ENCODE measurements around the gene LRMDA.
"Not testable (repeated sequence)": the region's sequence is repeated elsewhere in the genome, so short reads cannot be mapped to it uniquely, and the experiment has no call there.

LRMDA gene

GRCh38 chr10:76509446-76509845, 1078.0 kb downstream of the LRMDA start:
- DNase-seq (ENCODE audit: low spot score): peak; percentile 35

- peak; percentile 8 for DNase-seq (ENCODE audit: low spot score)
These were observed 1082.9 kb downstream of the LRMDA start for GRCh38 chr10:76514321-76514720.

DNA sequence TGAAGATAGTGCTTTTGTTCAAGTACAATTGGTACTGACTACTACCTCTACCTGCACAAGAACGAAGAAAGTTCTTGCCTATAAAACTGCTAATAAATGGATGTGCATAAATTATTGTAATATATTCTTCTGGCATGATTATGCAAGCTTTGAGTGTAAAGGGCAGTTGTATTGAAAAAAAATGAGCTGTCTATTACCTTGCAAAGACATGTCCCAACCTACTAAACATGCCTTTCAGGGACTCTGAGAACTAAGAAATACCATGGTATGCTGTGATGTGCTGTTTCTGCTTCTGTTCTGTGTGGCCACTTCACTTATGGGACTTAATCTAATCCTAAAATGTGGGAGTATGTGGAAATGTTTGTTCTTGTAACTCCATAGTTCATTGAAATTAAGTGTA, 1083.4 kb downstream of the LRMDA start:
- DNase-seq (ENCODE audit: low spot score): no peak

GRCh38 chr10:76522547-76522946, 1091.1 kb downstream of the LRMDA start:
- no peak for DNase-seq (ENCODE audit: low spot score)

DNA sequence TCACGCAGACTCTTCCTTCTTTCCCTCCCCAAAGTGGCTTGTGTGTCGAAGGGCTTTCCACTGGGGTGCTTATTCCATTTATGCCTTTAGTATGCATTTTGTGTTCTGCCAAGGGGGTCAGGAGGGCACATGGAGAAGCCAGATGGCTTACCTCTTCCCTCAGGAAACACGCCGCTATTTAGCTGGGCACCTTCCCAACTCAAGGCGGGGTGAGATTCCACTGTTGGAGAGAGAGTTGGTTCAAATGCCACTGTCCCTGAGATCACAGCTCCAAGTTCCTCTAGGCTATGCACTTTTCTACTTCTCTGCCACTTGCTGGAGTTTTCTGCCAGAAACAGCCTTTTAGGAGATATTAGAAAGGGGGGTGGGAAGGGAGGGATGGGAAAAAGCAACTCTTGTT, 1091.8 kb downstream of the LRMDA start:
- no peak for DNase-seq (ENCODE audit: low spot score)

GRCh38 chr10:76523791-76524351, 1092.4 kb downstream of the LRMDA start:
- DNase-seq (ENCODE audit: low spot score): no peak

GRCh38 chr10:76526833-76527232, 1095.4 kb downstream of the LRMDA start:
- not testable (repeated sequence) for DNase-seq (ENCODE audit: low spot score)

DNA sequence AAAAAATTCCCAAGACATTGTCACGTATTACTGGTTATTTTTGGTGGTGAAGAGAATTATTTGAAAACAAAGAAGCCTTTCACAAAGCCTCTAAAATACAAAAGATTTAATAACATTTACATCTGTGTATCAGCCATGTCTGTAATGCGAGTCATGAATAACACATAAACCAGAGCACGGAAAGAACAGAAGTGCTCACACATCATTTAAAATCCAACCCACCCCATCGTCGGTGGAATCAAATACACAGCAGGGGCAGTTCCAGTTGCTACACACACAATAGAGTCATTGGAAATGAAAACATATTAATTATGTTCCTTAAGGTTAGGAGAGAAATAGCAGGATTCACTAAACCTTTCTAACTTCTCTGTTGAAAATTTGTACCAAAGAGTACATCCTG, 1108.9 kb downstream of the LRMDA start:
- no peak for DNase-seq (ENCODE audit: low spot score)

GRCh38 chr10:76540786-76541185, 1109.4 kb downstream of the LRMDA start:
- no peak for DNase-seq (ENCODE audit: low spot score)

- DNase-seq (ENCODE audit: low spot score): no peak
These were observed 1110.4 kb downstream of the LRMDA start for GRCh38 chr10:76541852-76542251.

DNA sequence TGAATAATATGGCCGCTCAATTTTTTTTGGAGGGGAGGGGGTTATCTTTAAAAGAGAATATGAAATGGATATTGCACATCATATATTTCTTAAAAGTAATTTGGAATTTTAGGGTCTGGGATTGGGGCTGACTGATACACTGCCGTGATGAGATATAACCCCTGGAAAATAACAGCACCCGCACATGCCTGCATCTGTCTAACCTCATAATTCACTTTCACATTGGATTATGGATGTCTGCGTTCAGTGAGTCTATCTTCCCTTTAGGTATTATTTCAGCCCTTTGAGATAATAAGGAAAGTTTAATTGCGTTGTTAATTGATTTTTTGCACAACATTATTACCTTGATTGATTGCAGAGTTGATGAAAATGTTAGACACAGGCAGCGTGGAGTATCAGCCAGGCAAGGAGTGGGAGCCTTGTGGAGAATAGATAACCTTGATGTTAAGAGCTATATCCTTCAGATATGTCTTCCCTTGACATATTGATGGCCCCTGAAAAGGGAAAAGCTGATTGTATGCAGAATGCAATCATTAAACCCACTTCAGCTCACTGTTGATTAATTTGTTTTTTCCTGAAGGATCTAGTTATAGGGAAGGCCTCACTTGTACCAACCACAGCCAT, 1111.0 kb downstream of the LRMDA start:
- DNase-seq (ENCODE audit: low spot score): no peak

- no peak for DNase-seq (ENCODE audit: low spot score)
These were observed 1112.2 kb downstream of the LRMDA start for GRCh38 chr10:76543655-76544054.

DNA sequence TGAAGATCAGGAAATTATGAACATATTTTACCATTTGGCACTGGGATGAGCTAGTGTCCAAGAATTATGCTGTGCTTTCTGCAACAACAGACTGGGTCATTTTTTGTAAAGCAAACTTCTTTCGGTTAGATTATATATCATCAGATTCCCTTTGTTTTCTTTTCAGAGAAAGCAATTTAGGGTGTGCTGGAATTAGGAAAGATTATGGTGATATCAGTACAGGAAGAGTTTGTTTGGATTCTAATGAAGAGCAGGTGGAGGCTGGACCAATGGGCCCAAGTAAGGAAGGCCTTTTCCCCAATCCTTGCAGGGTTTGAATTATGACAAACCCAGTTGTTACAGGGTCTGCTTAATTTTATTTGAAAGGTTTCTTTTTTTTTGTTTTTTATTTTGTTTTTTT, 1113.4 kb downstream of the LRMDA start:
- DNase-seq (ENCODE audit: low spot score): no peak

DNA sequence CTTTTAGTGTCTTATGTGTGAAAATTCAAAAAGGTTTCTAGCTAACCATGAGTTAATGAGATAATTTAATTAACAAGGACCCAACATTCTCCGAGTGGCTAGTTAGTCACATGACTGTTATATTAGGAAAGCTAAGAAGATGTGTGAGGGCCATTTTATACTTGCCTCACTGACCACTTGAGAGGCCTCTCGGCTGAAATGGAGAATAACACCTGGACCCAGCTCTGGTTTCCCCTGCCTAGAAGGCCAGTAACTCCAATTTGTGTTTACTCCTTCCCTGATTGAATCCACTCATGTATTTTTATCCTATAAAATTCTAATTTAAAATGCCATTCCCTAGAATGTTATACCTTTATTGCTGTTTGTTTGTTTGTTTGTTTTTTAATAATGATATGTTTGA, 1115.0 kb downstream of the LRMDA start:
- no peak for DNase-seq (ENCODE audit: low spot score)

GRCh38 chr10:76547352-76547972, 1116.0 kb downstream of the LRMDA start:
- peak; percentile 86 for DNase-seq (ENCODE audit: low spot score)

DNA sequence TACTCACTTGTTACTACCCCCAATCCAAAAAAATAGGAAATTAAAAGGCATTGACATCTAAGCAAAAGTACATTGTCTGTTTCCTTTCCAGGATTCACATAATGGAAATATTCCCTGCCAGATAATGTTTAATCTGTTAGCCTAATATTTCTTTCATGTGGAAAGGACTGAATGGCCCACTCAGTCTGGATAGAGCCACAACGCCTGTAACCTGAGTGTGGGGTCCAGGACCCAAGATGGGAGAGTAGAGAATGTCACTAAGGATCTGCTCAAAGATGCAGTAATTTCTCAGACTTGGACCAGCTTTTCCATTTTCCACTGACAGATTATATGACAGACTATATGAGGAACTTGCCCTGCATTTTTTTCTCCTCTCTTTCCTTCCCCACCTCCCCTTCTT, 1117.3 kb downstream of the LRMDA start:
- no peak for DNase-seq (ENCODE audit: low spot score)

GRCh38 chr10:76549171-76549570, 1117.7 kb downstream of the LRMDA start:
- DNase-seq (ENCODE audit: low spot score): no peak

DNA sequence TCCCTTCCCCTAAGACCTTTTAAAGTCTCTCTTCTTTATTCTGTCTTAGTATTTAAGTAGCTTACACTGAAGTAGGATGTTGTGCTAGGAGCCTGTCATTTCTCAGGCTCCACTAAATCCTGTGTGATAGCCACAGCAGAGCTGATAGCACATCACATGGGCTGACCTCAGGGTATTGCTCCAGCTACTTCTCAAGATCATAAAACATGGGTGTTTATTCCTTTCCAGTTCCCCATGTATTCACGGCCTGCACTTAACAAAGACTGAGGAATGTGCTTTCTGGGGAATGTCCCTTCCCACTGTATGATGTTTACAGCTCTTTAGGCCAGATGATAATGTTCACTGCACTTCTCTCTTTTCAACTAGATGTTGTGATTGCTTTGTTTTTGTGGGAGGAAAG, 1119.4 kb downstream of the LRMDA start:
- DNase-seq (ENCODE audit: low spot score): no peak

- DNase-seq (ENCODE audit: low spot score): no peak
These were observed 1120.9 kb downstream of the LRMDA start for GRCh38 chr10:76552091-76552873.

- DNase-seq (ENCODE audit: low spot score): no peak
These were observed 1122.0 kb downstream of the LRMDA start for GRCh38 chr10:76553263-76554032.

DNA sequence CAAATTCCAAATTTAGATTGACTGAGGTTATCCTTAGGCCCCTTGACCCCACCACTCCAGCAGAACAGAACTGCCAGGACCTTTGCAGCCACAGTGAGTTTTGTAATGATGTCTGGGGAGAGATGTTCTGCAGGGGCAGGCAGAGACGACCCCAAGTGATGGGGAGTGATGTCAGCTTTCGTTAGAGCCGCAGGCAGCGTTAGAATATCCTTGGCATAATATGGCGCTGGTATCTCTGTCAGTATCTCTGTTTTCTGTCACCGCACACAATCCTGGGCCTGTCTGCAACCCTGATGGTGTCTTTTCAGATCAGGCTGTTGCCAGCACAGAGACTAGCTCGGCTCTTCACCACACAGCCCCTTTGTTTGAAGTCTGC, 1122.6 kb downstream of the LRMDA start:
- DNase-seq (ENCODE audit: low spot score): no peak

GRCh38 chr10:76554478-76554877, 1123.1 kb downstream of the LRMDA start:
- DNase-seq (ENCODE audit: low spot score): peak; percentile 21

All from Ammon's horn (tissue), 1 donor.